Uterus (tissue), 4 donors: ENCODE measurements around the gene PSD. TPM values are rescaled to one million over a fixed set of nuclear protein-coding genes. Genes with fewer than 3 reads are reported as not detected.

ENCODE experiments used
- DNase-seq, 2 donors: peaks; one replicate each; pipeline ENCODE4 v3.0.0-alpha.2; 2019 to 2020
- H3K27ac ChIP-seq, 2 donors: fragments of 200-600 bp; sonication (generic); 1 replicate in 1 of 2; 2 replicates in 1 of 2; pipeline ENCODE4 v1.5.1; 2016 to 2018
- H3K27me3 ChIP-seq, 2 donors: fragments of 200-600 bp; sonication (generic); one replicate each; pipeline ENCODE4 v1.5.1; 2018 to 2019; ENCODE audit warnings: control low read depth in 1 of 2
- H3K36me3 ChIP-seq, 2 donors: fragments of 200-600 bp; sonication (generic); one replicate each; pipeline ENCODE4 v1.5.1; 2019; ENCODE audit warnings: control low read depth in 1 of 2
- H3K4me1 ChIP-seq, 2 donors: fragments of 200-600 bp; sonication (generic); one replicate each; pipeline ENCODE4 v1.5.1; 2018 to 2019; ENCODE audit warnings: control low read depth in 1 of 2
- H3K4me3 ChIP-seq, 2 donors: fragments of 200-600 bp; sonication (generic); 1 replicate in 1 of 2; 2 replicates in 1 of 2; pipeline ENCODE4 v1.5.1; 2018 to 2019; ENCODE audit warnings: mild to moderate bottlenecking in 1 of 2
- H3K9me3 ChIP-seq, 2 donors: fragments of 200-600 bp; sonication (generic); one replicate each; pipeline ENCODE4 v1.5.1; 2019; ENCODE audit warnings: control low read depth in 1 of 2
- POLR2A ChIP-seq, 2 donors: fragments of 450-650 bp; IDR thresholded peaks; one replicate each; pipeline ENCODE4 v1.6.1; 2016; ENCODE audit warnings: antibody characterized with exemption in 2 of 2, mild to moderate bottlenecking in 1 of 2, moderate library complexity in 1 of 2
- intact Hi-C: fragments of 100-400 bp; cut with DNase I; formaldehyde crosslinking; loops from one replicate; pipeline ENCODE4 v1.15.1; 2023; ENCODE audit warnings: low total_unique reads
- microRNA counts, 2 donors: library from miRNA; unstranded; fragments of <30 nt; microRNA quantifications; one replicate each; lab custom pipeline; 2016 to 2017
- microRNA-seq: library from miRNA; unstranded; fragments of <30 nt; microRNA quantifications from one replicate; pipeline ENCODE4, GENCODE V29; 2016; ENCODE audit warnings: borderline microRNAs expressed, borderline replicate concordance
- small RNA-seq: library from RNA; depleted of rRNA; stranded (forward); fragments of <200 nt; gene quantifications from one replicate; pipeline ENCODE3, GENCODE V24; 2016
- total RNA-seq, 4 donors: library from RNA; depleted of rRNA in 3 of 4; stranded (reverse); fragments of >200 nt in 3 of 4; gene quantifications; one replicate each; pipeline versions ENCODE4 v1.1.0 to v1.2.4, GENCODE V29; 2014 to 2023
- donor health status: DM: yes; HTN: yes; CAD: no.

Gene PSD
- total RNA-seq, 4 donors from 2014 or later = 31.3 to 114 (median 37.3) TPM; not detected in 1

GRCh38 chr10:102354451-102354850 lies 64.1 kb downstream of the PSD start:
- TF ChIP-seq POLR2A (IDR thresholded peaks at IDR 0.05) = no peak
- no peaks in the 10 kb centered on the region for H3K4me1 ChIP-seq
- H3K27ac ChIP-seq = no peak overlapping the region
- no peak overlapping the region for H3K4me3 ChIP-seq
- intact Hi-C loops = no loop called here
- no peaks in the 10 kb centered on the region for H3K9me3 ChIP-seq
- no peaks in the 10 kb centered on the region for H3K27me3 ChIP-seq
- no peak for DNase-seq
- no peaks in the 10 kb centered on the region for H3K36me3 ChIP-seq

MicroRNAs encoded within 50 kb of the gene (microRNA counts, 767-probe panel; counts per million panel counts)
- microRNA hsa-miR-146b-3p (lab: Ali Mortazavi, UCI) (0 counts per million in 2 donors), microRNA hsa-miR-146b-5p (lab: Ali Mortazavi, UCI) (3,581 to 5,257 counts per million in 2 donors)

Small RNA genes lying within 50 kb of the gene (microRNA-seq; reads per million reads assigned to microRNA genes)
- 992 reads per million, percentile 81 among the genes with 10 or more reads in this experiment for gene MIR146B

Small RNA genes lying within 50 kb of the gene (small RNA-seq; reads per million reads assigned to genes)
- 165 reads per million, percentile 95 among the genes with 10 or more reads in this experiment for gene MIR146B

Other genes with a start within 250 kb of the PSD start
- under 1 TPM in 1 of 4 donors, not detected in 3; 0.51 TPM for gene ELOVL3, start 192.5 kb downstream of the PSD start, total RNA-seq
- not detected for gene PITX3, start 177.3 kb downstream of the PSD start, total RNA-seq
- 10 to 100 TPM; 10.9 to 45.4 (median 23.9) TPM for gene GBF1, start 173.3 kb downstream of the PSD start, total RNA-seq
- 10 to 100 TPM in 2 of 4 donors, 1 to 10 TPM in 2; 6.4 to 61.7 (median 10.7) TPM for gene NFKB2, start 23.1 kb downstream of the PSD start, total RNA-seq
- gene FBXL15, start 2.1 kb upstream of the PSD start, total RNA-seq = 10 to 100 TPM in 3 of 4 donors, 1 to 10 TPM in 1; 6.8 to 40.0 (median 16.7) TPM
- 10 to 100 TPM; 26.2 to 51.6 (median 35.6) TPM for gene CUEDC2, start 13.8 kb upstream of the PSD start, total RNA-seq
- gene C10orf95, start 32.8 kb upstream of the PSD start, total RNA-seq = under 1 TPM in 1 of 4 donors, not detected in 3; 0.21 TPM
- 100 to 1,000 TPM in 1 of 4 donors, 10 to 100 TPM in 3; 38.7 to 106 (median 70.9) TPM for gene ACTR1A, start 83.9 kb upstream of the PSD start, total RNA-seq
- 10 to 100 TPM in 2 of 4 donors, 1 to 10 TPM in 2; 2.8 to 20.7 (median 12.3) TPM for gene SUFU, start 85.2 kb upstream of the PSD start, total RNA-seq
- gene TRIM8, start 225.7 kb upstream of the PSD start, total RNA-seq = 100 to 1,000 TPM in 2 of 4 donors, 10 to 100 TPM in 2; 71.2 to 119 (median 102) TPM